Muscle layer of duodenum (tissue), 2 donors: ENCODE data around the gene ITSN1.
A peak's percentile ranks its signal among the peaks of the same experiment; 100 is the strongest.

Experiments used
- H3K27ac ChIP-seq: one replicate; pipeline ENCODE4 v1.7.0; 2013; ENCODE audit warnings: mild to moderate bottlenecking, low read length
- H3K27me3 ChIP-seq: one replicate; pipeline ENCODE4 v1.7.0; 2013; ENCODE audit warnings: low read depth, mild to moderate bottlenecking, control low read depth, low read length
- H3K36me3 ChIP-seq, 2 donors: one replicate each; pipeline ENCODE4 v1.7.0; 2013; ENCODE audit warnings: low read length in 2 of 2, control low read depth in 1 of 2, mild to moderate bottlenecking in 1 of 2; ENCODE audit not compliant: insufficient read depth in 2 of 2, control insufficient read depth in 1 of 2
- H3K4me1 ChIP-seq, 2 donors: one replicate each; pipeline ENCODE4 v1.7.0; 2013; ENCODE audit warnings: low read length in 2 of 2, mild to moderate bottlenecking in 2 of 2, control low read depth in 1 of 2, moderate library complexity in 1 of 2; ENCODE audit not compliant: insufficient read depth in 2 of 2, control insufficient read depth in 1 of 2
- H3K4me3 ChIP-seq, 2 donors: one replicate each; pipeline ENCODE4 v1.7.0; 2013; ENCODE audit warnings: low read length in 2 of 2, low read depth in 1 of 2, mild to moderate bottlenecking in 1 of 2
- H3K9me3 ChIP-seq, 2 donors: one replicate each; pipeline ENCODE4 v1.7.0; 2013; ENCODE audit warnings: low read length in 2 of 2, control low read depth in 1 of 2, mild to moderate bottlenecking in 1 of 2; ENCODE audit not compliant: control insufficient read depth in 1 of 2
- donor health status: healthy.

Gene ITSN1

DNA sequence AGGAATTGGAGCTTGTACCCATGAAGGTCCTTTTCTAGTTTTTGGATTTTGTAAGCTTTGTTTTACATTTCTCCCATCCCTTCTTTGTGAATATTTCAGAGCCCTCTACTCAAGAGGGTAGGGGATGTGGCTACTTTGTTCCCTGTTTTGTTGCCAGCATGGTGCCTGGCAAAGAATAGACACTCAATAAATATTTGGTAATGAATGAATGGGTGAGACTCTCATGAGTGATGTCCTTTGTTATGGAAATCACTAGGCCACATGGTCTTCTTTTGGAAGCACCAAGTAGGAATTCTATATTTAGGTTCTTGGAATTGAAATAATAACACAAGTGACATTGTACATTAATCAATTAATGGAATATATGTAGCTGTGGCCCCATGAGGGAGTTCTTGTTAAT lies 300.1 kb downstream of the ITSN1 start:
- H3K27me3 ChIP-seq, result no peaks in the 10 kb centered on the region
- H3K4me3 ChIP-seq, result no peak overlapping the region

DNA sequence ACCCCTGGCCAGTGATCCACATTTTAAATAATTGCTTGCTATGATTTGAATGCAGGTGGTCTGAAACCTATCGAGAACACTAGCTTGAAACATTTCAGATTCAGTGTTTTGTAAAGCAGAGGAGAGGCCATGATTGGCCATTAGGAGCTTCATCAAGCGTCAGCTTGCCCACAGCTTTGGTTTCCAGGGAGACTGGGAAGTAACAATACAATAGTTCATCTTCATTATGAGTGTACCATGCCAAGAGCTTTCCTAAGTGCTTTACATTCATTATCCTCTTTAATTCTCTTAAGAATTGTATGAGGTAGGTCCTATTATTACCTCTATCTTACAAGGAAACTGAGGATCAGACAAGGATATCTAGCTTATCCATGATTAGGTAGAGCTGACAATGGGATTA lies 301.0 kb downstream of the ITSN1 start:
- H3K9me3 ChIP-seq, result no peaks in the 10 kb centered on the region
- H3K36me3 ChIP-seq, result no peaks in the 10 kb centered on the region
- H3K4me1 ChIP-seq, result peaks cover 13 to 16% of the 10 kb centered on the region in 2 donors
- H3K4me3 ChIP-seq, result no peak overlapping the region
- H3K27ac ChIP-seq, result no peak overlapping the region
- H3K27me3 ChIP-seq, result no peaks in the 10 kb centered on the region

More for the DNA sequence above, 300.1 kb downstream of the ITSN1 start:
- Histone ChIP-seq H3K4me1 (peaks cover 8 to 9% of the 10 kb centered on the region in 2 donors), H3K9me3 (no peaks in the 10 kb centered on the region), H3K36me3 (no peaks in the 10 kb centered on the region), H3K27ac (no peak overlapping the region)

DNA sequence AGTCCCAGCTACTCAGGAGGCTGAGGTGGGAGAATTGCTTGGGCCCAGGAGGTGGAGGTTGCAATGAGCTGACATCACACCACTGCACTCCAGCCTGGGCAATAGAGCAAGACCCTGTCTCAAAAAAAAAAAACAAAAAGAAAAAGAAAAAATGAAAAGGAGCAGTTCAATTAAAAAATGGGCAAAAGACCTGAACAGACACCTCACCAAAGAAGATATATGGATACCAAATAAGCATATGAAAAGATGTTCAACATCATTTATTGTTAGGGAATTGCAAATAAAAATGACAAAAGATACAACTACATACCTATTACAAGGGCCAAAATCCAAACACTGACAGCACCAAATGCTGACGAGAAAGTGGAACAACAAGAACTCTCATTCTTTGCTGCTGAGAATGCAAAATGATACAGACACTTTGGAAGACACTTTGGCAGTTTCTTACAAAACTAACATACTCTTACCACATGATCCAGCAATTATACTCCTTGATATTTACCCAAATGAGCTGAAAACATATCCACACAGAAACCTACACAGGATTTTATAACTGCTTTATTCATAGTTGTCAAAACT lies 302.0 kb downstream of the ITSN1 start:
- Histone ChIP-seq H3K36me3 (no peaks in the 10 kb centered on the region), H3K4me3 (no peak overlapping the region), H3K4me1 (peaks cover 16 to 18% of the 10 kb centered on the region in 2 donors), H3K9me3 (no peaks in the 10 kb centered on the region), H3K27me3 (no peaks in the 10 kb centered on the region), H3K27ac (no peak overlapping the region)

DNA sequence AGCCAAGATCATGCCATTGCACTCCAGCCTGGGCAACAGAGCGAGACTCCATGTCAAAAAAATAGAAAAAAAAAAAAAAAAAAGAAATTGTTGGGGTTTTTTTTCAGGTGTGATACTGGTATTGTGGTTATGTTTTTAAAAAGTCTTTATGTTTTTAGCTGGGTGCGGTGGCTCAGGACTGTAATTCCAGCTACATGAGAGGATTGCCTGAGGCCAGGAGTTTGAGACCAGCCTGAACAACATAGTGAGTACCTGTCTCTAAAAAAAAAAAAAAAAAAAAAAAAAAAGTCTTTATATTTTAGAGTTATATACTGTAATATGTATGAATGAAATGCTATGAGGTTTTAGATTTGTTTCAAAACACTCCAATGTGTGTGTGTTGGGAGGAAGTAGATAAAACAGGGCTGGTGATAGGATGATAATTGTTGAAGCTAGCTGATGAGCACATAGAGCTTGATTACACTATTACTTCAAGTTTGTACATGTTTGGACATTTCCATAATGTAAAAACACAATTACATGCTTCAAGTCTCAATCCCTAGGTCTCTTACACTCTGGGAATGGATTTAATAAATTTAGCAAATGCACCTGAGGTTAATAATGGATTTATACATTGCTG lies 303.5 kb downstream of the ITSN1 start:
- H3K36me3 ChIP-seq, result no peaks in the 10 kb centered on the region
- peaks cover 11 to 18% of the 10 kb centered on the region in 2 donors for H3K4me1 ChIP-seq
- no peaks in the 10 kb centered on the region for H3K27me3 ChIP-seq
- H3K4me3 ChIP-seq, result no peak overlapping the region
- H3K27ac ChIP-seq, result no peak overlapping the region
- H3K9me3 ChIP-seq, result no peaks in the 10 kb centered on the region

DNA sequence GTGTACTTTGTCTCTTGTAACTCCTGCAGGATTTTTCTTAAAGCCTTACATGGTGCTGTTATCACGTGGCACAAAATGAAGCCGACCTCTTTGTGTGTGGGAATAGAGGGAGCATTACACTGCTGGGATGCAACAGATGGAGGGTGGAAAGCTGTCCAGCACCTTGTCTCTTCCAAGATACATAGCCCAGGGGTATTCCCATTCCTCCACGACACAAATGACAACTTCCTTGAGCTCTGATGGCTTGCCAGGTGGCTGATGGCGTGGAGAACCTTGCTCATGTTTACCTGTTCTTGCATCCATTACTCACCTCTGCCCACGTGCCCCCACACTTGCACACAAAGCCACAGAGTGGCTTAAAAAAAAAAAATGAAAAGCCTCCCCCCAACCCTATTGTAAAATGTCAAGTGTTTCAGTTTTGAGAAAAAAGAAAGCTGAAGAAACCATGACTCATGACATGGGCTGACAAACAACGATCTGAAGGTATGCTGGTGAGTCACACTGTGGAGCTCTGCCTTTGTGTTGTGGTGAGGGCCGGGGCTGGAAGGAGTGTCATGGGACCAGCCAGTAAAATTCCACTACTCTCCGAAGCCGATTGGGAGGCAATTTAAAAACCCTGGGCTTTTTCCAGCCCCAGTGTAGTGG lies 305.3 kb downstream of the ITSN1 start:
- peak overlapping the region; percentile 5 to 22 for H3K4me3 ChIP-seq
- H3K9me3 ChIP-seq, result no peaks in the 10 kb centered on the region
- H3K36me3 ChIP-seq, result no peaks in the 10 kb centered on the region
- no peaks in the 10 kb centered on the region for H3K27me3 ChIP-seq
- H3K27ac ChIP-seq, result peak overlapping the region; percentile 46
- peaks cover 11 to 21% of the 10 kb centered on the region in 2 donors for H3K4me1 ChIP-seq

DNA sequence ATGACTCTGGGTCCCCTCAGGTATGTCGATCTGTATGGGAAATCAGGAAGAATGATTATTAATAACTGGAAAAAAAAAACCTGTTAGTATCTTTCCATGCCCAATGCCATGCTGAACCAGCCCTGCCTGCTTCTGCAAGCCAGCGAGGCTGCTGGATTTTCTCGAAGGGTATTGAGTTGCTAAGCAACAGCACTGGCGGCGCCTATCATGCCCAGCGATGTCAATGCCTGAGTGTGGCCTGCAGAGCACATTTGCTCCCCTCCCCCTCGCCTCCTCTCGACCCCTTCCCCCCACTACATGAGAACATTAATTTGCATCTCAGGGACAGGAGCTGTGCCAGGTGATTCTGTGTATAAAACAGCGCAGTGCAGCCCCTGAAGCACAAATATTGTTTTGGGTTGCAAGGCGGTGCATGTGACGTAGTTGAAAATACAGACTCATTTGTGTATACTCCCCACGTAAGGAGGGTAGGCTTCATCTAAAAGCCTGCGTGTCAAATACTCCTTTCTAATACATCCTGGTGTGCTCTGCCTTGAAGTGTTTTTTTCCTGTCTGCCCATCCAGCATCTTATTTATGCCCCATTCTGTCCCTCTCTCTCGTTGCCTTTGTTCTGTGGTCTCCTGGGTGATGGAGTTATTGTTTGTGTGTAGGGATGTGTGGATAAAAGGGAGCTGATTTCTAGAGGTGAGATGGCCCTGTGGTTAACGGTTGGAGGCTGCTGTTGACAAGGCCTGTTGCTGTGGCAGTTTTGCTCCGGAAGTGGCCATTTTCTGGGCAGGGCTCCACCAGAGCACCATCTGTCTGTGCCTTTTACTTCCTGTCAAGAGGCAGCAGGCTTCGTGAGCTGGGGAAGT lies 306.0 kb downstream of the ITSN1 start:
- Histone ChIP-seq H3K4me3 (peak overlapping the region; percentile 5 to 22), H3K36me3 (no peaks in the 10 kb centered on the region), H3K27ac (peak overlapping the region; percentile 46), H3K4me1 (peaks cover 11 to 18% of the 10 kb centered on the region in 2 donors), H3K27me3 (no peaks in the 10 kb centered on the region), H3K9me3 (no peaks in the 10 kb centered on the region)

DNA sequence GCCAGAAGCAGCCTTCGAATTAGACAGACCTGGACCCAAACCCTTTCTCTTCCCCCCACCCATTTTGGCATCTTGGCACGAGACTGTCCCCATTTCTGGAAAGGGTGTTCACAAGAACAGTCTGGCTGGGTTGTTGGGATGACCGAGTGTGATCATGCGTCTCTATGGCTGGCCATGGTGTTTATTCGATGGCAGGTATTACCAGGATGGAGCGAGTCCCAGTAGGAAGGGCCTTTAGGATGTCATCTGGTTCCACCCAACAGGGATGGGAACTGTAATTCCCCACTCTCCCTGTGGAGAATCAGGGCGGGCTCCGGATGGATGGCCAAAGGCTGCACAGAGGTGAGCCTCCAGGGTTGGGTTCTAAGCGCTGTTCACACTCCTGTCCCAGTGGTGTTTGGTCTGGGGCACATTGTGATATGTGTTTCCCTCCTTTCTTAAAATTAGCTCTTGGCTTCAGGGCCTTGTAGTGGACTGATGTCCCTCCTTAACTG lies 306.7 kb downstream of the ITSN1 start:
- no peaks in the 10 kb centered on the region for H3K9me3 ChIP-seq
- H3K27me3 ChIP-seq, result no peaks in the 10 kb centered on the region
- H3K4me3 ChIP-seq, result no peak overlapping the region
- H3K4me1 ChIP-seq, result peaks cover 11 to 18% of the 10 kb centered on the region in 2 donors
- peak overlapping the region; percentile 12 for H3K27ac ChIP-seq
- no peaks in the 10 kb centered on the region for H3K36me3 ChIP-seq
